GM21447 (cell line): ENCODE measurements around the gene HSPA1B.
"Not testable (repeated sequence)": the region's sequence is repeated elsewhere in the genome, so short reads cannot be mapped to it uniquely, and the experiment has no call there.

Source experiments
- ATAC-seq: cut with Tn5 transposase; IDR thresholded peaks from one replicate; pipeline ENCODE4 v1.9.1; 2021; ENCODE audit not compliant: unreplicated experiment

The HSPA1B gene

GRCh38 chr6:31851980-31852718, 24.6 kb downstream of the HSPA1B start:
- not testable (repeated sequence) for ATAC-seq

GRCh38 chr6:31857774-31858173, 30.2 kb downstream of the HSPA1B start:
- ATAC-seq, result not testable (repeated sequence)

GRCh38 chr6:31858707-31859106, 31.2 kb downstream of the HSPA1B start:
- ATAC-seq, result no peak

GRCh38 chr6:31859923-31860322, 32.4 kb downstream of the HSPA1B start:
- ATAC-seq, result no peak

- ATAC-seq, result no peak
Observed at GRCh38 chr6:31860349-31860748, 32.8 kb downstream of the HSPA1B start.

GRCh38 chr6:31861150-31861549, 33.6 kb downstream of the HSPA1B start:
- no peak for ATAC-seq

- ATAC-seq, result no peak
Observed at GRCh38 chr6:31861919-31862343, 34.4 kb downstream of the HSPA1B start.

GRCh38 chr6:31862344-31863235, 35.1 kb downstream of the HSPA1B start, which contains the start of gene NEU1:
TSS of gene NEU1 (minus strand) at chr6:31862821. CDS start at chr6:31862776, 45 bp downstream.
- peak; percentile 88 for ATAC-seq

GRCh38 chr6:31864123-31864562, 36.6 kb downstream of the HSPA1B start:
- ATAC-seq, result not testable (repeated sequence)

GRCh38 chr6:31864818-31865204, 37.3 kb downstream of the HSPA1B start:
- ATAC-seq, result no peak

- ATAC-seq, result no peak
Observed at GRCh38 chr6:31865205-31866118, 37.9 kb downstream of the HSPA1B start.

GRCh38 chr6:31868658-31868971, 41.1 kb downstream of the HSPA1B start:
- not testable (repeated sequence) for ATAC-seq

- ATAC-seq, result no peak
Observed at GRCh38 chr6:31869343-31869742, 41.8 kb downstream of the HSPA1B start.

GRCh38 chr6:31870385-31870921, 42.9 kb downstream of the HSPA1B start:
- ATAC-seq, result no peak

- ATAC-seq, result no peak
Observed at GRCh38 chr6:31871046-31871659, 43.6 kb downstream of the HSPA1B start.

GRCh38 chr6:31874084-31874670, 46.6 kb downstream of the HSPA1B start:
- no peak for ATAC-seq

- no peak for ATAC-seq
Observed at GRCh38 chr6:31874836-31875572, 47.5 kb downstream of the HSPA1B start.

- no peak for ATAC-seq
Observed at GRCh38 chr6:31875877-31876276, 48.3 kb downstream of the HSPA1B start.

GRCh38 chr6:31876357-31876756, 48.8 kb downstream of the HSPA1B start:
- no peak for ATAC-seq
